GM10248 (cell line): ENCODE results near the gene SIK3.

Experiments
- CTCF ChIA-PET: fragments of 300-600 bp; sonication (Branson Sonifier 250); formaldehyde crosslinking; extraction: SDS; loops from one replicate; lab custom pipeline; 2021; ENCODE audit warnings: antibody characterized with exemption; lab: Yijun Ruan, JAX
- POLR2A ChIA-PET: fragments of 350-650 bp; sonication (Branson Sonifier 250); formaldehyde crosslinking; extraction: SDS; loops from one replicate; lab custom pipeline; 2020; ENCODE audit warnings: antibody characterized with exemption; lab: Yijun Ruan, JAX
- DNase-seq: peaks from one replicate; pipeline ENCODE4 v3.0.0; 2012; ENCODE audit errors: extremely low spot score
- CTCF ChIP-seq: IDR thresholded peaks from 2 replicates; pipeline ENCODE4 v1.5.1; 2012; ENCODE audit warnings: mild to moderate bottlenecking, low read depth; ENCODE audit errors: extremely low read depth, missing control alignments, control extremely low read depth

Gene SIK3

GRCh38 chr11:116928845-116929244, 169.4 kb downstream of the SIK3 start:
- ChIA-PET POLR2A (no interaction called here), CTCF (interaction anchor here (0.7 to 2.0 kb wide), 14 partner anchors 11 to 172 kb away, joined by 3 to 14 read pairs (median 4); no protein-coding TSS in a partner anchor)
- no peak for DNase-seq
- TF ChIP-seq CTCF, result no peak

- no peak for TF ChIP-seq CTCF
- POLR2A ChIA-PET, result no interaction called here
- CTCF ChIA-PET, result interaction anchor here (1.1 to 2.0 kb wide), 7 partner anchors 10 to 172 kb away, joined by 3 to 14 read pairs (median 4); no protein-coding TSS in a partner anchor
- peak; percentile 46 for DNase-seq
Observed at GRCh38 chr11:116928102-116928777, 170.0 kb downstream of the SIK3 start.

DNA sequence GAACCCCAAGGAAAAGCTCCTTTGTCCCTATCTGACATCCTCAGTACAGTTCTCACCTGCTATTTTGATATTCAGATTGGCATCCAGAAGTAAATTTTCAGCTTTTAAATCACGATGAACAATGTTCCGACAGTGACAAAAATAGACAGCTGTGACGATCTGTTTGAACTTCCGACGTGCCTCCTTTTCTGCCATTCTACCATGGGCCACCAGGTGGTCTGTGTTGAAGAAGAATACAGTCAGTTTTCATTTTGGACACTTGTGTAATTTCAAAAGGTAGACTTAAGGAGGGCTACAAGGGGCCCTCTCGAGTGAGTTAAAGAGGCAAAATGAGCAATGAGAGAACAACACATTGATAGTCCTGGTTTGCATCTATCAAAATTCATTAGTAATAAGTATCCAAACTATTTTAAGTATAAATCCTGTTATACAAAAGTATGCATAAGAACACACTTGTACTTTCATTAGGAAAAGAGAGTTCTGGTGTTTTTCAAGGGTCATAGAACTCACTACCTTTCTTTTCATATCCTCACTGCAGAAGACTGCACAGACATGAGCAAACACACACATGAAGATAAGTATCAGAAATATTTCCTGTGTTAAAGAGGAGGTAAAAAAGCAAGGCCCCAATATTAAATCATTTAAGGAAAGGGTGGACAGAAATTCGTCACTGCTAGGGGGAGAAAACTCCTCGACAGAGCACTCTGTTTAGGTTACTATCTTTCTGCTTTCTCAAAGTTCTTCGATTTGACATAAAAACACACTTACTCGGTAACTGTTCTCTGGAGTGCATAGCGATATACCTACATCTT, 170.9 kb downstream of the SIK3 start:
- ChIA-PET POLR2A (no interaction called here), CTCF (interaction anchor here (0.6 to 2.9 kb wide), 10 partner anchors 10 to 178 kb away, joined by 3 to 11 read pairs (median 4); partner anchors contain the start of gene SIK3)
- no peak for TF ChIP-seq CTCF
- no peak for DNase-seq

- TF ChIP-seq CTCF, result no peak
- DNase-seq, result no peak
- POLR2A ChIA-PET, result interaction anchor here (0.5 to 0.7 kb wide), 2 partner anchors 153 to 228 kb away, joined by 3 to 6 read pairs; no protein-coding TSS in a partner anchor
- CTCF ChIA-PET, result interaction anchor here (0.7 to 2.9 kb wide), 14 partner anchors 8 to 302 kb away, joined by 3 to 11 read pairs (median 4); partner anchors contain the start of gene SIK3
Observed at GRCh38 chr11:116925050-116925449, 173.2 kb downstream of the SIK3 start.

- no peak for DNase-seq
- CTCF ChIA-PET, result interaction anchor here (1.2 to 2.6 kb wide), 4 partner anchors 10 to 126 kb away, joined by 3 to 14 read pairs (median 5); no protein-coding TSS in a partner anchor
- no peak for TF ChIP-seq CTCF
- POLR2A ChIA-PET, result no interaction called here
Observed at GRCh38 chr11:116918925-116919655, 179.1 kb downstream of the SIK3 start.

- ChIA-PET POLR2A (no interaction called here), CTCF (interaction anchor here (0.9 to 2.6 kb wide), 12 partner anchors 8 to 264 kb away, joined by 3 to 14 read pairs (median 4); no protein-coding TSS in a partner anchor)
- no peak for TF ChIP-seq CTCF
- no peak for DNase-seq
Observed at GRCh38 chr11:116917632-116918031, 180.6 kb downstream of the SIK3 start.
